ENCODE measurements around the gene CHST8.

DNA sequence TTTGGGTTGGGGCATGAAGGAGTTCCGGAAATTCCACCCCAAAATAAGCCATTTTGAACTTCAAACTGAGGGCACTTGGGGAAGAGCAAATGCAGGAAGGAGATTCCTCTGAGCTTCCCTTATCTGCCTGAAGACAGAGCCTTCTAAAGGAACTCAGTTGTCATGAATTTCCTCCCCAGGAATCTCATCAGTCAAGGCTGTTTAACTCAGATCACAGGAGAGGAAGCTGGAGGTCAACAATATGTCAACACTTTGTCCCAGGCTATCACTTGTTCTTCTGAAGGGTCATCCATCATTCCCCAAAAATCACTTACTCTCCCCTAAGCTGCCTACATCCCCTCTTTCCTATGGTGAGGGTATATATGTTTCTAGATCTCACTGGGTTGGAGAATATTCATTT is 26.0 kb upstream of the CHST8 start:
- TF ChIP-seq, protein P1, sequence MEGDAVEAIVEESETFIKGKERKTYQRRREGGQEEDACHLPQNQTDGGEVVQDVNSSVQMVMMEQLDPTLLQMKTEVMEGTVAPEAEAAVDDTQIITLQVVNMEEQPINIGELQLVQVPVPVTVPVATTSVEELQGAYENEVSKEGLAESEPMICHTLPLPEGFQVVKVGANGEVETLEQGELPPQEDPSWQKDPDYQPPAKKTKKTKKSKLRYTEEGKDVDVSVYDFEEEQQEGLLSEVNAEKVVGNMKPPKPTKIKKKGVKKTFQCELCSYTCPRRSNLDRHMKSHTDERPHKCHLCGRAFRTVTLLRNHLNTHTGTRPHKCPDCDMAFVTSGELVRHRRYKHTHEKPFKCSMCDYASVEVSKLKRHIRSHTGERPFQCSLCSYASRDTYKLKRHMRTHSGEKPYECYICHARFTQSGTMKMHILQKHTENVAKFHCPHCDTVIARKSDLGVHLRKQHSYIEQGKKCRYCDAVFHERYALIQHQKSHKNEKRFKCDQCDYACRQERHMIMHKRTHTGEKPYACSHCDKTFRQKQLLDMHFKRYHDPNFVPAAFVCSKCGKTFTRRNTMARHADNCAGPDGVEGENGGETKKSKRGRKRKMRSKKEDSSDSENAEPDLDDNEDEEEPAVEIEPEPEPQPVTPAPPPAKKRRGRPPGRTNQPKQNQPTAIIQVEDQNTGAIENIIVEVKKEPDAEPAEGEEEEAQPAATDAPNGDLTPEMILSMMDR (conservative IDR thresholded peaks at IDR 0.05; ENCODE audit: low read length), result no peak
- TF ChIP-seq EZH2phosphoT487 (IDR thresholded peaks at IDR 0.05; ENCODE audit: borderline replicate concordance), result no peak

Data from Loucy (cell line).